Measurements from ENCODE around the gene HDAC11. TPM values are rescaled to one million over a fixed set of nuclear protein-coding genes. Genes with fewer than 3 reads are reported as not detected.

HDAC11 gene
- total and polyA plus RNA-seq, 9 donors, result 14.9 to 20.2 (median 17.4) TPM

- peak; percentile 55 for DNase-seq
- Histone ChIP-seq H3K4me3 (ENCODE audit: low read length) (no peak overlapping the region), H3K9me3 (replicated peaks; ENCODE audit: control insufficient read depth, low read depth, low read length) (no peaks in the 10 kb centered on the region), H3K27me3 (ENCODE audit: control insufficient read depth, insufficient read depth, low read length) (peaks cover 3% of the 10 kb centered on the region), H3K27ac (ENCODE audit: low read length) (peak overlapping the region; percentile 25), H3K4me1 (ENCODE audit: control insufficient read depth, insufficient read depth, low read length) (peaks cover 30% of the 10 kb centered on the region), H3K36me3 (ENCODE audit: control insufficient read depth, insufficient read depth, low read length) (no peaks in the 10 kb centered on the region)
- 0% methylated on average over 2 of the region's 4 CpGs for WGBS (ENCODE audit: insufficient coverage)
Measured at GRCh38 chr3:13465236-13465873, 14.8 kb upstream of the HDAC11 start.

- Histone ChIP-seq H3K27ac (ENCODE audit: low read length) (no peak overlapping the region), H3K4me1 (ENCODE audit: control insufficient read depth, insufficient read depth, low read length) (peaks cover 28% of the 10 kb centered on the region), H3K9me3 (replicated peaks; ENCODE audit: control insufficient read depth, low read depth, low read length) (no peaks in the 10 kb centered on the region), H3K36me3 (ENCODE audit: control insufficient read depth, insufficient read depth, low read length) (no peaks in the 10 kb centered on the region), H3K27me3 (ENCODE audit: control insufficient read depth, insufficient read depth, low read length) (peaks cover 4% of the 10 kb centered on the region), H3K4me3 (ENCODE audit: low read length) (no peak overlapping the region)
- no peak for DNase-seq
- WGBS (ENCODE audit: insufficient coverage), result 100% methylated on average over 2 of the region's 4 CpGs
Measured at GRCh38 chr3:13466781-13467180, 13.3 kb upstream of the HDAC11 start.

DNA sequence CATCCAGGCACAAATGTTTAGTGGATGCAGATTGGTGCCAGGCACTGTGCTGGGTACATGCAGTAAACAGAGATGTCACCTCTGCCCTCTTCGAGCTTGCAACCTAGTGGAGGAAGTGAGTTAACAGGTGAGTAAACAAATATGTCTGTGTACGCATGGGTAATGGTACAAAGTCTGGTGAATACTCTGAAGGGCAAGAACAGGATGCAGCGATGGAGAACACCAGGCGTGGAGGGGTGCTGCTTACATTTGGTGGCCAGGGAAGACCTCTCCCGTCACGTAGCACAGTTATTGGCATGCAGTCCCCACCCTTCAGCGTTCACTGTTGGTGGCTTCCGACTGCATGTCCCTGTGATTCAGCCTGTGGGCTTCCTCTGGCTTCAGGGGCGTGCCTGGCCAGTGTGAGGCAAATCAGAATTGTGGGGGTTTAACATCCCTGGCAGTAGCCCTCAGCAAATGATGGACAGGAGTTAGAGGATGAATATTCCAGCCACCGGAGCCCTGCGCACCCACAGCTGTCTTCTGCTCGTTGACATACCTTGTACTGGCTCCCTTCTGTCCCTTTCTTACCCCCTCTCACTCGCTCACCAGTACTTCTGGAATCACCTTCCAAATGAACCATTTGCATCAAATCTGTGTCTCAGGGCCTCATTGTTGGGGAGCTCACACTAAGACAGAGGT lies 9.1 kb upstream of the HDAC11 start:
- no peak for DNase-seq
- Histone ChIP-seq H3K4me1 (ENCODE audit: control insufficient read depth, insufficient read depth, low read length) (peaks cover 2% of the 10 kb centered on the region), H3K27ac (ENCODE audit: low read length) (no peak overlapping the region), H3K36me3 (ENCODE audit: control insufficient read depth, insufficient read depth, low read length) (no peaks in the 10 kb centered on the region), H3K4me3 (ENCODE audit: low read length) (no peak overlapping the region), H3K27me3 (ENCODE audit: control insufficient read depth, insufficient read depth, low read length) (peaks cover 4% of the 10 kb centered on the region), H3K9me3 (replicated peaks; ENCODE audit: control insufficient read depth, low read depth, low read length) (no peaks in the 10 kb centered on the region)
- WGBS (ENCODE audit: insufficient coverage), result 60% methylated on average over 10 of the region's 13 CpGs

GRCh38 chr3:13472286-13472685 lies 7.8 kb upstream of the HDAC11 start:
- WGBS (ENCODE audit: insufficient coverage), result 80% methylated on average over 1 of the region's 4 CpGs
- H3K4me1 ChIP-seq (ENCODE audit: control insufficient read depth, insufficient read depth, low read length), result peaks cover 4% of the 10 kb centered on the region
- H3K27me3 ChIP-seq (ENCODE audit: control insufficient read depth, insufficient read depth, low read length), result peaks cover 4% of the 10 kb centered on the region
- no peaks in the 10 kb centered on the region for H3K9me3 ChIP-seq (replicated peaks; ENCODE audit: control insufficient read depth, low read depth, low read length)
- no peaks in the 10 kb centered on the region for H3K36me3 ChIP-seq (ENCODE audit: control insufficient read depth, insufficient read depth, low read length)
- no peak for DNase-seq
- H3K27ac ChIP-seq (ENCODE audit: low read length), result no peak overlapping the region
- H3K4me3 ChIP-seq (ENCODE audit: low read length), result no peak overlapping the region

- Histone ChIP-seq H3K27ac (ENCODE audit: low read length) (no peak overlapping the region), H3K4me1 (ENCODE audit: control insufficient read depth, insufficient read depth, low read length) (peaks cover 9% of the 10 kb centered on the region), H3K27me3 (ENCODE audit: control insufficient read depth, insufficient read depth, low read length) (peaks cover 4% of the 10 kb centered on the region), H3K36me3 (ENCODE audit: control insufficient read depth, insufficient read depth, low read length) (no peaks in the 10 kb centered on the region), H3K4me3 (ENCODE audit: low read length) (no peak overlapping the region), H3K9me3 (replicated peaks; ENCODE audit: control insufficient read depth, low read depth, low read length) (no peaks in the 10 kb centered on the region)
- 69% methylated on average over 3 of the region's 3 CpGs for WGBS (ENCODE audit: insufficient coverage)
- no peak for DNase-seq
Measured at GRCh38 chr3:13473020-13473419, 7.1 kb upstream of the HDAC11 start.

- H3K36me3 ChIP-seq (ENCODE audit: control insufficient read depth, insufficient read depth, low read length), result no peaks in the 10 kb centered on the region
- no peak overlapping the region for H3K4me3 ChIP-seq (ENCODE audit: low read length)
- H3K9me3 ChIP-seq (replicated peaks; ENCODE audit: control insufficient read depth, low read depth, low read length), result no peaks in the 10 kb centered on the region
- DNase-seq, result no peak
- H3K27ac ChIP-seq (ENCODE audit: low read length), result no peak overlapping the region
- 78% methylated on average over 11 of the region's 12 CpGs for WGBS (ENCODE audit: insufficient coverage)
- H3K27me3 ChIP-seq (ENCODE audit: control insufficient read depth, insufficient read depth, low read length), result peaks cover 4% of the 10 kb centered on the region
- H3K4me1 ChIP-seq (ENCODE audit: control insufficient read depth, insufficient read depth, low read length), result peaks cover 17% of the 10 kb centered on the region
Measured at GRCh38 chr3:13474021-13474420, 6.1 kb upstream of the HDAC11 start.

GRCh38 chr3:13474776-13475303 lies 5.3 kb upstream of the HDAC11 start:
- no peak overlapping the region for H3K27ac ChIP-seq (ENCODE audit: low read length)
- no peaks in the 10 kb centered on the region for H3K36me3 ChIP-seq (ENCODE audit: control insufficient read depth, insufficient read depth, low read length)
- WGBS (ENCODE audit: insufficient coverage), result 62% methylated on average over 8 of the region's 10 CpGs

DNA sequence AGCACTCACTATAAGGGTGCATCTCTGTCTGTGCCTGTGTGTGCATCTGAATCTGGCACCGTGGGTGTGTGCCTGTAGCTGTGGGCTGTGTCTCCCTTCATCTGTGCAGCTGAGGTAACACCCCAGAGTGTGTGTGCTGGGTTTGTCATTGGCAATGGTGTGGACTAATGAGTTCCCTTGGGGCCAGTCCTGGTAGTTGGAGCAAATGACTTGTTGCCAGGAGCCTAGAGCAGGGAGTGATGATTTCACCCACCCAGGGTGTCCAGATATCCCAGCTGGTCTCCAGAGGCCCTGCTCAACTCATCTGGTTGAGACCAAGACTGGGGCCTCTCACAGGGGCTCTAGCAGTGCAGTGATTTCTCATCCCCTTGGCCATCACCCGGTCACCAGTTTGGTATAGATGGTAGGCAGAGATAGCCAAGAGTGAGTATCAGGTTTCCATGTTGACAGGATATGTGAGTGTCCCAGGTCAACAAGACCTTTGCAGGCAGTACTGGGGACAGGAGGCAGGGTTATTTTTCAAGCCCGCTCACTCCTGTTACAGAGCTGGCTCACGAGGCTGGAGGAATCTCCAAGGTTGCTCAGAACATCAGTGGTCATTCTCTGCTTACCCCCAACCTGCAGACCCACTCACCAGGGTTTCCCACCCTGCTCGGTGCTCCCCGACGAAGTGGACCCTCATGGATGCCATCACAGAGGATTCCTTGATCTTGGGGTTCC lies 4.1 kb upstream of the HDAC11 start:
- no peaks in the 10 kb centered on the region for H3K36me3 ChIP-seq (ENCODE audit: control insufficient read depth, insufficient read depth, low read length)
- H3K9me3 ChIP-seq (replicated peaks; ENCODE audit: control insufficient read depth, low read depth, low read length), result no peaks in the 10 kb centered on the region
- WGBS (ENCODE audit: insufficient coverage), result 68% methylated on average over 5 of the region's 7 CpGs
- peaks cover 3% of the 10 kb centered on the region for H3K27me3 ChIP-seq (ENCODE audit: control insufficient read depth, insufficient read depth, low read length)
- no peak for DNase-seq
- H3K4me1 ChIP-seq (ENCODE audit: control insufficient read depth, insufficient read depth, low read length), result peaks cover 28% of the 10 kb centered on the region
- no peak overlapping the region for H3K4me3 ChIP-seq (ENCODE audit: low read length)
- H3K27ac ChIP-seq (ENCODE audit: low read length), result no peak overlapping the region

More at GRCh38 chr3:13474776-13475303, 5.3 kb upstream of the HDAC11 start:
- no peak for DNase-seq
- Histone ChIP-seq H3K4me3 (ENCODE audit: low read length) (no peak overlapping the region), H3K27me3 (ENCODE audit: control insufficient read depth, insufficient read depth, low read length) (peaks cover 4% of the 10 kb centered on the region), H3K9me3 (replicated peaks; ENCODE audit: control insufficient read depth, low read depth, low read length) (no peaks in the 10 kb centered on the region), H3K4me1 (ENCODE audit: control insufficient read depth, insufficient read depth, low read length) (peaks cover 22% of the 10 kb centered on the region)

GRCh38 chr3:13477943-13478342 lies 2.2 kb upstream of the HDAC11 start:
- peak; percentile 72 for DNase-seq
- peak overlapping the region; percentile 45 for H3K27ac ChIP-seq (ENCODE audit: low read length)

GRCh38 chr3:13479332-13479581 lies 849 bp upstream of the HDAC11 start:
- Histone ChIP-seq H3K27me3 (ENCODE audit: control insufficient read depth, insufficient read depth, low read length) (peaks cover 2% of the 10 kb centered on the region), H3K27ac (ENCODE audit: low read length) (peak overlapping the region; percentile 86), H3K4me3 (ENCODE audit: low read length) (peak overlapping the region; percentile 76), H3K9me3 (replicated peaks; ENCODE audit: control insufficient read depth, low read depth, low read length) (no peaks in the 10 kb centered on the region), H3K4me1 (ENCODE audit: control insufficient read depth, insufficient read depth, low read length) (peaks cover 42% of the 10 kb centered on the region), H3K36me3 (ENCODE audit: control insufficient read depth, insufficient read depth, low read length) (peaks cover 12% of the 10 kb centered on the region)
- WGBS (ENCODE audit: insufficient coverage), result 9% methylated on average over 13 of the region's 13 CpGs
- peak; percentile 79 for DNase-seq

More at GRCh38 chr3:13477943-13478342, 2.2 kb upstream of the HDAC11 start:
- peaks cover 9% of the 10 kb centered on the region for H3K36me3 ChIP-seq (ENCODE audit: control insufficient read depth, insufficient read depth, low read length)
- no CpG with 5 or more reads among the region's 6 CpGs for WGBS (ENCODE audit: insufficient coverage)
- no peak overlapping the region for H3K4me3 ChIP-seq (ENCODE audit: low read length)
- no peaks in the 10 kb centered on the region for H3K9me3 ChIP-seq (replicated peaks; ENCODE audit: control insufficient read depth, low read depth, low read length)
- peaks cover 37% of the 10 kb centered on the region for H3K4me1 ChIP-seq (ENCODE audit: control insufficient read depth, insufficient read depth, low read length)
- H3K27me3 ChIP-seq (ENCODE audit: control insufficient read depth, insufficient read depth, low read length), result peaks cover 2% of the 10 kb centered on the region
